Karpas-422 (cell line): ENCODE measurements around the gene PRR16. TPM values are rescaled to one million over a fixed set of nuclear protein-coding genes. Genes with fewer than 3 reads are reported as not detected.

ENCODE experiments used
- DNase-seq: peaks from one replicate; pipeline ENCODE4 v3.0.0-alpha.2; 2015
- H2AFZ ChIP-seq: fragments of 200-600 bp; sonication (generic); 2 replicates; pipeline ENCODE4 v1.6.1; 2014; ENCODE audit warnings: antibody characterized with exemption, low read length, mixed read lengths
- H3K27ac ChIP-seq: fragments of 200-600 bp; sonication (generic); 2 replicates; pipeline ENCODE4 v1.5.1; 2014; ENCODE audit warnings: mild to moderate bottlenecking, low read length, moderate library complexity
- H3K27me3 ChIP-seq: fragments of 200-600 bp; sonication (generic); 2 replicates; pipeline ENCODE4 v1.6.1; 2014; ENCODE audit warnings: low read length, mixed read lengths
- H3K36me3 ChIP-seq: fragments of 200-600 bp; sonication (generic); 2 replicates; pipeline ENCODE4 v1.6.1; 2014; ENCODE audit warnings: low read length, mixed read lengths; ENCODE audit not compliant: insufficient read depth
- H3K4me1 ChIP-seq: fragments of 200-600 bp; sonication (generic); 2 replicates; pipeline ENCODE4 v1.6.1; 2014; ENCODE audit warnings: mild to moderate bottlenecking, low read length, mixed read lengths
- H3K4me2 ChIP-seq: fragments of 200-600 bp; sonication (generic); 2 replicates; pipeline ENCODE4 v1.6.1; 2014; ENCODE audit warnings: low read length, low read depth, mild to moderate bottlenecking; ENCODE audit not compliant: poor library complexity, severe bottlenecking
- H3K4me3 ChIP-seq: fragments of 200-600 bp; sonication (generic); 2 replicates; pipeline ENCODE4 v1.5.1; 2014; ENCODE audit warnings: mild to moderate bottlenecking, antibody characterized with exemption, low read length, mixed read lengths
- H3K79me2 ChIP-seq: fragments of 200-600 bp; sonication (generic); 2 replicates; pipeline ENCODE4 v1.6.1; 2014; ENCODE audit warnings: mild to moderate bottlenecking, low read length, mixed read lengths
- H3K9ac ChIP-seq: fragments of 200-600 bp; sonication (generic); 2 replicates; pipeline ENCODE4 v1.6.0; 2014; ENCODE audit warnings: low read length
- H3K9me2 ChIP-seq: fragments of 200-600 bp; sonication (generic), shearing (Covaris generic); replicated peaks from 2 replicates; pipeline ENCODE4 v1.6.0; 2014; ENCODE audit warnings: mild to moderate bottlenecking, low read length, moderate library complexity; ENCODE audit not compliant: insufficient read depth
- H3K9me3 ChIP-seq: fragments of 300-700, 200-600 bp; sonication (generic); 2 replicates; pipeline ENCODE4 v1.6.1; 2014; ENCODE audit warnings: low read length, mixed read lengths
- H4K20me1 ChIP-seq: fragments of 200-600 bp; sonication (generic); 2 replicates; pipeline ENCODE4 v1.6.1; 2014; ENCODE audit warnings: mild to moderate bottlenecking, antibody characterized with exemption, low read length, low read depth; ENCODE audit not compliant: insufficient read depth
- total RNA-seq: library from RNA; depleted of rRNA; stranded (reverse); fragments of >200 nt; shearing (Covaris generic); gene quantifications from 2 replicates; pipeline ENCODE4 v1.2.3, GENCODE V29; 2014; ENCODE audit warnings: low replicate concordance

Gene PRR16
- total RNA-seq, 1 experiment from 2014 or later: not detected

- H2AFZ ChIP-seq: no peak overlapping the region
- no peaks in the 10 kb centered on the region for H3K9me2 ChIP-seq
- no peaks in the 10 kb centered on the region for H3K79me2 ChIP-seq
- H3K27me3 ChIP-seq: no peaks in the 10 kb centered on the region
- H4K20me1 ChIP-seq: no peaks in the 10 kb centered on the region
- H3K9ac ChIP-seq: no peak overlapping the region
- H3K4me2 ChIP-seq: no peak overlapping the region
- no peaks in the 10 kb centered on the region for H3K4me1 ChIP-seq
- H3K9me3 ChIP-seq: no peaks in the 10 kb centered on the region
- no peak overlapping the region for H3K4me3 ChIP-seq
- no peaks in the 10 kb centered on the region for H3K36me3 ChIP-seq
- DNase-seq: no peak
- no peak overlapping the region for H3K27ac ChIP-seq
Measured at GRCh38 chr5:120657104-120657503, 193.0 kb downstream of the PRR16 start.

GRCh38 chr5:120677481-120677880 is 213.4 kb downstream of the PRR16 start:
- no peaks in the 10 kb centered on the region for H3K4me1 ChIP-seq
- DNase-seq: no peak
- H2AFZ ChIP-seq: no peak overlapping the region
- no peaks in the 10 kb centered on the region for H3K36me3 ChIP-seq
- no peaks in the 10 kb centered on the region for H3K27me3 ChIP-seq
- H3K9me3 ChIP-seq: no peaks in the 10 kb centered on the region
- H3K9ac ChIP-seq: no peak overlapping the region
- no peaks in the 10 kb centered on the region for H4K20me1 ChIP-seq
- H3K27ac ChIP-seq: no peak overlapping the region
- H3K9me2 ChIP-seq: no peaks in the 10 kb centered on the region
- no peak overlapping the region for H3K4me2 ChIP-seq
- H3K79me2 ChIP-seq: no peaks in the 10 kb centered on the region
- H3K4me3 ChIP-seq: no peak overlapping the region

- DNase-seq: no peak
- no peak overlapping the region for H3K4me2 ChIP-seq
- H3K27me3 ChIP-seq: no peaks in the 10 kb centered on the region
- H3K9me2 ChIP-seq: no peaks in the 10 kb centered on the region
- no peaks in the 10 kb centered on the region for H3K9me3 ChIP-seq
- H3K79me2 ChIP-seq: no peaks in the 10 kb centered on the region
- H3K4me3 ChIP-seq: no peak overlapping the region
- no peak overlapping the region for H3K27ac ChIP-seq
- H3K36me3 ChIP-seq: no peaks in the 10 kb centered on the region
- H2AFZ ChIP-seq: no peak overlapping the region
- H4K20me1 ChIP-seq: no peaks in the 10 kb centered on the region
- H3K9ac ChIP-seq: no peak overlapping the region
- H3K4me1 ChIP-seq: no peaks in the 10 kb centered on the region
Measured at GRCh38 chr5:120678279-120678678, 214.2 kb downstream of the PRR16 start.

- no peaks in the 10 kb centered on the region for H3K36me3 ChIP-seq
Measured at GRCh38 chr5:120682851-120683250, 218.8 kb downstream of the PRR16 start.

GRCh38 chr5:120683580-120683979 is 219.5 kb downstream of the PRR16 start:
- no peaks in the 10 kb centered on the region for H3K79me2 ChIP-seq
- no peak overlapping the region for H3K27ac ChIP-seq
- H3K4me3 ChIP-seq: no peak overlapping the region
- H4K20me1 ChIP-seq: no peaks in the 10 kb centered on the region
- DNase-seq: no peak
- H3K9me3 ChIP-seq: no peaks in the 10 kb centered on the region
- H3K9me2 ChIP-seq: no peaks in the 10 kb centered on the region
- H3K4me1 ChIP-seq: no peaks in the 10 kb centered on the region
- H3K36me3 ChIP-seq: no peaks in the 10 kb centered on the region
- no peak overlapping the region for H3K9ac ChIP-seq
- no peak overlapping the region for H3K4me2 ChIP-seq
- no peak overlapping the region for H2AFZ ChIP-seq
- H3K27me3 ChIP-seq: no peaks in the 10 kb centered on the region

More at GRCh38 chr5:120682851-120683250, 218.8 kb downstream of the PRR16 start:
- no peak overlapping the region for H3K4me3 ChIP-seq
- no peaks in the 10 kb centered on the region for H3K9me2 ChIP-seq
- no peaks in the 10 kb centered on the region for H3K9me3 ChIP-seq
- H3K79me2 ChIP-seq: no peaks in the 10 kb centered on the region
- DNase-seq: no peak
- no peaks in the 10 kb centered on the region for H3K27me3 ChIP-seq
- H3K4me1 ChIP-seq: no peaks in the 10 kb centered on the region
- no peaks in the 10 kb centered on the region for H4K20me1 ChIP-seq
- H3K4me2 ChIP-seq: no peak overlapping the region
- no peak overlapping the region for H2AFZ ChIP-seq
- H3K9ac ChIP-seq: no peak overlapping the region
- H3K27ac ChIP-seq: no peak overlapping the region

GRCh38 chr5:120684213-120684612 is 220.1 kb downstream of the PRR16 start:
- Histone ChIP-seq H3K36me3 (no peaks in the 10 kb centered on the region), H3K4me1 (no peaks in the 10 kb centered on the region), H3K9me2 (no peaks in the 10 kb centered on the region), H4K20me1 (no peaks in the 10 kb centered on the region), H3K27ac (no peak overlapping the region), H3K4me3 (no peak overlapping the region), H3K79me2 (no peaks in the 10 kb centered on the region), H3K9ac (no peak overlapping the region), H3K27me3 (no peaks in the 10 kb centered on the region), H2AFZ (no peak overlapping the region), H3K9me3 (no peaks in the 10 kb centered on the region), H3K4me2 (no peak overlapping the region)
- no peak for DNase-seq

GRCh38 chr5:120684749-120685415 is 220.8 kb downstream of the PRR16 start:
- Histone ChIP-seq H3K36me3 (no peaks in the 10 kb centered on the region), H3K9me3 (no peaks in the 10 kb centered on the region), H3K27ac (no peak overlapping the region), H3K79me2 (no peaks in the 10 kb centered on the region), H3K4me2 (no peak overlapping the region), H3K27me3 (no peaks in the 10 kb centered on the region), H2AFZ (no peak overlapping the region), H4K20me1 (no peaks in the 10 kb centered on the region), H3K9me2 (no peaks in the 10 kb centered on the region), H3K4me3 (no peak overlapping the region), H3K4me1 (no peaks in the 10 kb centered on the region), H3K9ac (no peak overlapping the region)
- no peak for DNase-seq

- H3K9me3 ChIP-seq: no peaks in the 10 kb centered on the region
- H3K9ac ChIP-seq: no peak overlapping the region
- no peaks in the 10 kb centered on the region for H3K9me2 ChIP-seq
- no peaks in the 10 kb centered on the region for H3K4me1 ChIP-seq
- H2AFZ ChIP-seq: no peak overlapping the region
- no peak overlapping the region for H3K4me2 ChIP-seq
- H3K36me3 ChIP-seq: no peaks in the 10 kb centered on the region
- no peak overlapping the region for H3K27ac ChIP-seq
- H4K20me1 ChIP-seq: no peaks in the 10 kb centered on the region
- no peaks in the 10 kb centered on the region for H3K27me3 ChIP-seq
- DNase-seq: no peak
- H3K79me2 ChIP-seq: no peaks in the 10 kb centered on the region
- H3K4me3 ChIP-seq: no peak overlapping the region
Measured at GRCh38 chr5:120690621-120691407, 226.7 kb downstream of the PRR16 start.
